ENCODE measurements around the gene SCT. TPM values are rescaled to one million over a fixed set of nuclear protein-coding genes. Genes with fewer than 3 reads are reported as not detected.

The SCT gene
- total RNA-seq, 1 experiment from 2014 or later = not detected

DNA sequence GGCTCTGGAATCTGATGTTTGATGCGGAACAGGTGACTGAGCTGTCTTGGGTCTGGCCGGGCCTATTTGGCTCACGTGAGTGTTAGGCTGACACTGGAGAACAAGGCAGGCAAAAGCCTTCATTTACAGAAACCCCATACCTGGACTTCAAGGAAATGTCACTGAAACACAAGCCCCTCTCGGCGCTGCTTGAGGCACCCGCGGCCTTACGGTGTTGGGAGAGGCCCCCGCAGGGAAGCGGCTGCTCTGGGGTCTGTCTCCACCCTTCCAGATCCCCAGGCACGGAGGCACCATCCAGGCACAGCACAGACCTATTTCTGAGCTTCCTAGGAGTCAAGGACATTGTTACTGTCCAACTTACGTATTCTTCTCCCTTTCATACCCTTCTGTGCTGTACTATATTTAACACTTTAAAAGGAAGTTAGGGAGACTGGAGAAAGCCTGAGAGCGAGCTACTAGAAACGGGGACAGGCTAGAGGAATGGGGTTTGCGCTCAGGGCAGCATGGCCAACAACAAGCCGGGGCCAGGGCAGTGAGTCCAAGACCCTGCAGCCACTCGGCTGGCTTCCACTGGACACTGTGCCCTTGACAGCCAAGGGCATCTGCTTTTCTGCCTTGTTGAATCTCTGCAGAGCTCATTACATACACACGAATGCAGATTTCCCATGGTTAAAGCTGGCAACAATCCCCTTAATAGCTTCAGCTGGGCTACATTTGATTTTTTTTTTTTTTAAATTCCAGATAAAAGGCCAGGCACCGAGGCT is 33.9 kb upstream of the SCT start:
- ATAC-seq = no peak
- Histone ChIP-seq H3K36me3 (ENCODE audit: control insufficient read depth, insufficient read depth, low read length) (no peaks in the 10 kb centered on the region; the same call in 1 of the 2 replicates), H3K9me3 (ENCODE audit: control insufficient read depth, insufficient read depth, low read depth, low read length) (no peaks in the 10 kb centered on the region), H3K4me3 (ENCODE audit: low read depth in 2 of 2, low read length in 2 of 2) (no peak overlapping the region), H3K4me1 (ENCODE audit: control insufficient read depth, insufficient read depth, low read length) (no peaks in the 10 kb centered on the region), H3K27ac (ENCODE audit: low read length) (no peak overlapping the region), H3K27me3 (ENCODE audit: control insufficient read depth, insufficient read depth, low read length) (no peaks in the 10 kb centered on the region)
- TF ChIP-seq POLR2AphosphoS5 (IDR thresholded peaks at IDR 0.05; ENCODE audit: low read depth, low read length) (no peak), SIN3A (IDR thresholded peaks at IDR 0.05; ENCODE audit: borderline replicate concordance, insufficient read depth, low read depth, low read length) (no peak), TCF7L2 (IDR thresholded peaks at IDR 0.05; ENCODE audit: low read depth, low read length) (no peak)
- TF ChIP-seq, protein P1, sequence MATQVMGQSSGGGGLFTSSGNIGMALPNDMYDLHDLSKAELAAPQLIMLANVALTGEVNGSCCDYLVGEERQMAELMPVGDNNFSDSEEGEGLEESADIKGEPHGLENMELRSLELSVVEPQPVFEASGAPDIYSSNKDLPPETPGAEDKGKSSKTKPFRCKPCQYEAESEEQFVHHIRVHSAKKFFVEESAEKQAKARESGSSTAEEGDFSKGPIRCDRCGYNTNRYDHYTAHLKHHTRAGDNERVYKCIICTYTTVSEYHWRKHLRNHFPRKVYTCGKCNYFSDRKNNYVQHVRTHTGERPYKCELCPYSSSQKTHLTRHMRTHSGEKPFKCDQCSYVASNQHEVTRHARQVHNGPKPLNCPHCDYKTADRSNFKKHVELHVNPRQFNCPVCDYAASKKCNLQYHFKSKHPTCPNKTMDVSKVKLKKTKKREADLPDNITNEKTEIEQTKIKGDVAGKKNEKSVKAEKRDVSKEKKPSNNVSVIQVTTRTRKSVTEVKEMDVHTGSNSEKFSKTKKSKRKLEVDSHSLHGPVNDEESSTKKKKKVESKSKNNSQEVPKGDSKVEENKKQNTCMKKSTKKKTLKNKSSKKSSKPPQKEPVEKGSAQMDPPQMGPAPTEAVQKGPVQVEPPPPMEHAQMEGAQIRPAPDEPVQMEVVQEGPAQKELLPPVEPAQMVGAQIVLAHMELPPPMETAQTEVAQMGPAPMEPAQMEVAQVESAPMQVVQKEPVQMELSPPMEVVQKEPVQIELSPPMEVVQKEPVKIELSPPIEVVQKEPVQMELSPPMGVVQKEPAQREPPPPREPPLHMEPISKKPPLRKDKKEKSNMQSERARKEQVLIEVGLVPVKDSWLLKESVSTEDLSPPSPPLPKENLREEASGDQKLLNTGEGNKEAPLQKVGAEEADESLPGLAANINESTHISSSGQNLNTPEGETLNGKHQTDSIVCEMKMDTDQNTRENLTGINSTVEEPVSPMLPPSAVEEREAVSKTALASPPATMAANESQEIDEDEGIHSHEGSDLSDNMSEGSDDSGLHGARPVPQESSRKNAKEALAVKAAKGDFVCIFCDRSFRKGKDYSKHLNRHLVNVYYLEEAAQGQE (IDR thresholded peaks at IDR 0.05; ENCODE audit: insufficient read depth in 1 of 2, low read depth in 2 of 2, low read length in 1 of 2) = no peak
- TF ChIP-seq, protein P2, sequence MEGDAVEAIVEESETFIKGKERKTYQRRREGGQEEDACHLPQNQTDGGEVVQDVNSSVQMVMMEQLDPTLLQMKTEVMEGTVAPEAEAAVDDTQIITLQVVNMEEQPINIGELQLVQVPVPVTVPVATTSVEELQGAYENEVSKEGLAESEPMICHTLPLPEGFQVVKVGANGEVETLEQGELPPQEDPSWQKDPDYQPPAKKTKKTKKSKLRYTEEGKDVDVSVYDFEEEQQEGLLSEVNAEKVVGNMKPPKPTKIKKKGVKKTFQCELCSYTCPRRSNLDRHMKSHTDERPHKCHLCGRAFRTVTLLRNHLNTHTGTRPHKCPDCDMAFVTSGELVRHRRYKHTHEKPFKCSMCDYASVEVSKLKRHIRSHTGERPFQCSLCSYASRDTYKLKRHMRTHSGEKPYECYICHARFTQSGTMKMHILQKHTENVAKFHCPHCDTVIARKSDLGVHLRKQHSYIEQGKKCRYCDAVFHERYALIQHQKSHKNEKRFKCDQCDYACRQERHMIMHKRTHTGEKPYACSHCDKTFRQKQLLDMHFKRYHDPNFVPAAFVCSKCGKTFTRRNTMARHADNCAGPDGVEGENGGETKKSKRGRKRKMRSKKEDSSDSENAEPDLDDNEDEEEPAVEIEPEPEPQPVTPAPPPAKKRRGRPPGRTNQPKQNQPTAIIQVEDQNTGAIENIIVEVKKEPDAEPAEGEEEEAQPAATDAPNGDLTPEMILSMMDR (IDR thresholded peaks at IDR 0.05) = no peak
- no peak for DNase-seq (ENCODE audit: low read depth, low spot score)
- POLR2A ChIA-PET = interaction anchor here (0.5 kb wide), 1 partner anchor 154 kb away, joined by 3 read pairs; no protein-coding TSS in a partner anchor
- in situ Hi-C loops (cut with HindIII; ENCODE audit: low pct_unique_long_range_greater_than_20kb, low sequenced_read_pairs) = no loop called here
- BruUV-seq (replicated peaks) = no TSS peak
- CTCF ChIA-PET = interaction anchor here (0.7 kb wide), 1 partner anchor 27 kb away, joined by 3 read pairs; no protein-coding TSS in a partner anchor
- intact Hi-C loops (cut with micrococcal nuclease; ENCODE audit: unreplicated experiment) = loop anchor here (5.0 kb wide), 1 partner anchor 61 kb away; no protein-coding TSS in a partner anchor

DNA sequence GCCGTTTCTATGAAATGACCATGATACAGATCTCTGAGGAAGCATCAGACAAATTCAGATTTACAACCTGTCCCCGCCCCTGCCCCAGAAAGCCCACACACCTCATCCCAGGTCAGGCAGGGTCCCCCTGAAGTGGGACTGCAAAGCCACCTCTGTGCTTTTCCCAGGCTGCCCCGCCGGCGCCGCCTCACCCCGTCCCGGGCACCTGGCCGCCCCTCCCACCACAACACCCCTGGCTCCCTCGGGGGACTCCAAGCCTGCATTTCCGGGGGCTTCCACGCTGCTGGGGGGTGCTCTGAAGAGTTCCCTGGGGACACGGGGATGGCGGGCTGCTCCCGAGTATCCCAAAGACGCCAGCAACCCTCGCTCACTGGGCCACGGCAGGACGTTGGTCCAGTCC is 33.3 kb upstream of the SCT start:
- DNase-seq (ENCODE audit: low read depth, low spot score) (no peak), ATAC-seq (no peak)
- Histone ChIP-seq H3K4me1 (ENCODE audit: control insufficient read depth, insufficient read depth, low read length) (no peaks in the 10 kb centered on the region), H3K9me3 (ENCODE audit: control insufficient read depth, insufficient read depth, low read depth, low read length) (no peaks in the 10 kb centered on the region), H3K27ac (ENCODE audit: low read length) (no peak overlapping the region), H3K36me3 (ENCODE audit: control insufficient read depth, insufficient read depth, low read length) (no peaks in the 10 kb centered on the region; the same call in 1 of the 2 replicates), H3K4me3 (ENCODE audit: low read depth in 2 of 2, low read length in 2 of 2) (no peak overlapping the region), H3K27me3 (ENCODE audit: control insufficient read depth, insufficient read depth, low read length) (no peaks in the 10 kb centered on the region)
- CTCF ChIA-PET = no interaction called here
- POLR2A ChIA-PET = interaction anchor here (0.5 kb wide), 1 partner anchor 154 kb away, joined by 3 read pairs; no protein-coding TSS in a partner anchor
- no peak for TF ChIP-seq TCF7L2 (IDR thresholded peaks at IDR 0.05; ENCODE audit: low read depth, low read length)
- TF ChIP-seq, protein P2 (IDR thresholded peaks at IDR 0.05) = no peak
- in situ Hi-C loops (cut with HindIII; ENCODE audit: low pct_unique_long_range_greater_than_20kb, low sequenced_read_pairs) (no loop called here), intact Hi-C loops (cut with micrococcal nuclease; ENCODE audit: unreplicated experiment) (loop anchor here (5.0 kb wide), 1 partner anchor 62 kb away; no protein-coding TSS in a partner anchor)
- no TSS peak for BruUV-seq (replicated peaks)

All from Panc1 (cell line).